GM12873 (cell line): Measurements from ENCODE around the gene ADH5.

Experiments
- TF ChIP-seq, protein P1 (sequence below): IDR thresholded peaks from 2 replicates; pipeline ENCODE4 v1.5.1; 2012; ENCODE audit warnings: low read depth, mild to moderate bottlenecking, moderate library complexity, low read length, control low read depth; ENCODE audit not compliant: insufficient read depth; ENCODE audit errors: missing control alignments

The ADH5 gene

GRCh38 chr4:99078336-99078735 is 10.3 kb downstream of the ADH5 start:
- TF ChIP-seq, protein P1, sequence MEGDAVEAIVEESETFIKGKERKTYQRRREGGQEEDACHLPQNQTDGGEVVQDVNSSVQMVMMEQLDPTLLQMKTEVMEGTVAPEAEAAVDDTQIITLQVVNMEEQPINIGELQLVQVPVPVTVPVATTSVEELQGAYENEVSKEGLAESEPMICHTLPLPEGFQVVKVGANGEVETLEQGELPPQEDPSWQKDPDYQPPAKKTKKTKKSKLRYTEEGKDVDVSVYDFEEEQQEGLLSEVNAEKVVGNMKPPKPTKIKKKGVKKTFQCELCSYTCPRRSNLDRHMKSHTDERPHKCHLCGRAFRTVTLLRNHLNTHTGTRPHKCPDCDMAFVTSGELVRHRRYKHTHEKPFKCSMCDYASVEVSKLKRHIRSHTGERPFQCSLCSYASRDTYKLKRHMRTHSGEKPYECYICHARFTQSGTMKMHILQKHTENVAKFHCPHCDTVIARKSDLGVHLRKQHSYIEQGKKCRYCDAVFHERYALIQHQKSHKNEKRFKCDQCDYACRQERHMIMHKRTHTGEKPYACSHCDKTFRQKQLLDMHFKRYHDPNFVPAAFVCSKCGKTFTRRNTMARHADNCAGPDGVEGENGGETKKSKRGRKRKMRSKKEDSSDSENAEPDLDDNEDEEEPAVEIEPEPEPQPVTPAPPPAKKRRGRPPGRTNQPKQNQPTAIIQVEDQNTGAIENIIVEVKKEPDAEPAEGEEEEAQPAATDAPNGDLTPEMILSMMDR = no peak

GRCh38 chr4:99077177-99077576 is 11.4 kb downstream of the ADH5 start:
- TF ChIP-seq, protein P1 = no peak

DNA sequence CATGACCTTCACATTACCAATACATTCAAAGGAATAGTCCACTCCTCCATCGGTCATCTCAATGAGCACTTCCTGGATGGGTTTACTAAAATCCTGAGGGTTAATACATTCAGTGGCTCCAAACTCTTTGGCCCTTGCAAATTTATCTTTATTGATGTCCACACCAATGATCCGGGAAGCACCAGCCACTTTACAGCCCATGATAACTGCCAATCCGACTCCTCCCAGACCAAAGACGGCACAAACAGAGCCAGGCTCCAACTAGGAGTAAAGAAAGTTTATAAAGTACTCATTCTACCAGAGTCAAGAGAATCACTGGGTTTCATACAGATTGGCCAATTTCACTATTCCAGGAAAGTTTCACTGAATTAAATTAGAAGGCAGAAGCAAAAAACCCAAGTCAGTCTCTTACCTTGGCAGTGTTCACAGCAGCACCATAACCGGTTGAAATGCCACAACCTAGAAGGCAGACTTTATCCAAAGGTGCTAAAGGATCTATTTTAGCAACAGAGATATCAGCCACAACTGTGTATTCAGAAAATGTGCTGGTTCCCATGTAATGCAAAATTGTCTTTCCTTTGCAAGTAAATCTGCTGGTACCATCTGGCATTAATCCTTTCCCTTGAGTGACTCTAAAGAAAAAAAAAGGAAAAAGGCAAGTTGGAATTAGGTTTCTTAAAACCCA is 12.2 kb downstream of the ADH5 start:
- TF ChIP-seq, protein P1 = no peak

DNA sequence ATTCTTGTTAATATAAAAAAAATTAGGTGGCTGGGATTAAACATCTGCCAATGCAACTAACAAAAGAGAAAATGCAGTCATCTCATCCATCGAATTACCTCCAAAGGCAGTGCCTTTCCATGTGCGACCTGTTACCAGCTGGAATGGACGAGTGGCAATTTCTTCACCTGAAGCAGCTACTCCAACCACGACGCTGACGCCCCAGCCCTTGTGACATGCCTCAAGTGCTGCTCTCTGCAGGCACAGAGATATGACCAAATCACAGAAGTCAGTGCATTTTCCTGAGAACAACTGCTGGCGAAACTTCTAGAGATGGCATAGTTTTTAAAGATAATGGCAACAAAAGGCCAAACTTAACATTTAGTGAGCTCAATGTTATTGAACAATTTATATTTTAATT is 13.8 kb downstream of the ADH5 start:
- TF ChIP-seq, protein P1 = no peak

DNA sequence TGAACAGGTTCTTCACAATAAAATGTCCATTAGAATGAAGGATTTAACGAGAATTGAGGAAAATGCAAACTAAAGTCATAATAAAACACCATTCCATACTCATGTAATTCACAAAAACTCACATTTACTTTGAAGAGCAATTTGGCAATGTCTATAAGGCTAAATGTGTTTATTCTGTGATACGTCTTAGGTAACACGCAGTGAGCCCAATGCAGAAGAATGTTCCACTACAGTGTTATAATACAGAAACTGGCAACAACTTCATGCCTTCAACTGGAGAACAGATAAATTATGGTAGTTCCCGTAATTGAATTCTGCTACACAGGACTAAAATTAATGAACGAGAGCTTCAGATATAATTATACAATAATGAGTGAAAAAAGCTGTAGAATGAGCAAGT is 17.4 kb downstream of the ADH5 start:
- TF ChIP-seq, protein P1 = no peak

DNA sequence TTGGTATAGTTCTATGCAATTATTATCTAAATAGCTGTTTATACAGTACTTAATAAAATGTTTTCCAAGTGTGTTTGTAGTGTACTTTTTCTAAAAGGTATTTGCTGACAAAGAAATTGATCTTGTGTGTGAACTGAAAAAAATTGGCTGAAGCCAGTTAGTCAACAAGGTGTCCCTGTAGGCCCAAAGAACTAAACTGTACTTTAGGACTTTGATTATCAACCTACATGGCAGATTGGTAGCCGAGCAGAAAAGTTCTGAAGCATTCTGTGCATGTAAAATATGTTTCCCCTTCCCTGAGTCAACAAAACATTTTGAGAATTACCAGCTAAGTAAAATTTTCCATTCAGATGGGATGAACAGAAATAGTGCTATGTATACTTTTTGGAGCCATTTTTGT is 21.0 kb downstream of the ADH5 start:
- TF ChIP-seq, protein P1 = no peak

- TF ChIP-seq, protein P1 = no peak
These were observed 26.5 kb downstream of the ADH5 start for GRCh38 chr4:99062120-99062519.
